Liver (tissue), 3 donors: ENCODE measurements around the gene RP9.

ENCODE experiments used
- EGR1 ChIP-seq, 2 donors: IDR thresholded peaks; 2 replicates each; pipeline ENCODE4 v1.6.1; 2016 to 2018; ENCODE audit warnings: antibody characterized with exemption in 2 of 2, low read depth in 2 of 2
- FOXA1 ChIP-seq: IDR thresholded peaks from 2 replicates; pipeline ENCODE4 v1.6.1; 2016; ENCODE audit warnings: antibody characterized with exemption
- GABPA ChIP-seq, 2 donors: IDR thresholded peaks in 1 of 2; conservative IDR thresholded peaks in 1 of 2; 2 replicates each; pipeline ENCODE4 v1.6.1; 2016; ENCODE audit warnings: antibody characterized with exemption in 2 of 2, mild to moderate bottlenecking in 1 of 2, moderate library complexity in 1 of 2
- JUND ChIP-seq, 2 donors: IDR thresholded peaks; 2 replicates each; pipeline ENCODE4 v1.6.1; 2016; ENCODE audit warnings: antibody characterized with exemption in 2 of 2
- MAX ChIP-seq: IDR thresholded peaks from 2 replicates; pipeline ENCODE4 v1.6.1; 2016; ENCODE audit warnings: antibody characterized with exemption
- RAD21 ChIP-seq, 2 donors: IDR thresholded peaks; 2 replicates each; pipeline ENCODE4 v1.6.1; 2016; ENCODE audit warnings: antibody characterized with exemption in 2 of 2, mild to moderate bottlenecking in 2 of 2
- REST ChIP-seq: IDR thresholded peaks from 2 replicates; pipeline ENCODE4 v1.6.1; 2016; ENCODE audit warnings: antibody characterized with exemption, mild to moderate bottlenecking
- RXRA ChIP-seq, 2 donors: IDR thresholded peaks; 2 replicates each; pipeline ENCODE4 v1.6.1; 2017 to 2018; ENCODE audit warnings: antibody characterized with exemption in 2 of 2, mild to moderate bottlenecking in 1 of 2
- SP1 ChIP-seq: IDR thresholded peaks from 2 replicates; pipeline ENCODE4 v1.6.1; 2018; ENCODE audit warnings: antibody characterized with exemption, mild to moderate bottlenecking
- TAF1 ChIP-seq: conservative IDR thresholded peaks from 2 replicates; pipeline ENCODE4 v1.6.1; 2016; ENCODE audit warnings: antibody characterized with exemption, mild to moderate bottlenecking
- YY1 ChIP-seq: IDR thresholded peaks from 2 replicates; pipeline ENCODE4 v1.6.1; 2016; ENCODE audit warnings: antibody characterized with exemption, mild to moderate bottlenecking
- ZBTB33 ChIP-seq: IDR thresholded peaks from 2 replicates; pipeline ENCODE4 v1.6.1; 2016; ENCODE audit warnings: antibody characterized with exemption
- TF ChIP-seq, protein P1 (sequence below): fragments of 150-350 bp; IDR thresholded peaks from 2 replicates; pipeline ENCODE4 v1.5.1; 2017; ENCODE audit warnings: improper control_type of control experiment, low read depth, low read length; ENCODE audit not compliant: missing input control
- donor health status: healthy.
- donor health status: healthy.

DNA sequence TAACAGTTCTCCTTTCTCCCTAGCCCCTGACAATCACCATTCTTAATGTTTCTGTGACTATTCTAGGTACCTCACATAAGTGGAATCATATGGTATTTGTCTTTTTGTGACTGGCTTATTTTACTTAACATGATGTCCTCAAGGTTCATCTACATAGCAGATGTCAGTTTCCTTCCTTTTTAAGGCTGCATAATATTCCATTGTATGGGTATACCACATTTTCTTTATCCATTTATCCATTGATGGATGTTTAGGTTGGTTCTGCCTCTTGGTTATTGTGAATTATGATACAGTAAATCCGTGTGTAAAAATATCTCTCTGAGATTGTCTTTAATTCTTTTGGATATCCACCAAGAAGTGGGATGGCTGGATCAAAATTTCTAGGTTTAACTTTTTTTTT lies 33.4 kb upstream of the RP9 start:
- TF ChIP-seq, protein P1, sequence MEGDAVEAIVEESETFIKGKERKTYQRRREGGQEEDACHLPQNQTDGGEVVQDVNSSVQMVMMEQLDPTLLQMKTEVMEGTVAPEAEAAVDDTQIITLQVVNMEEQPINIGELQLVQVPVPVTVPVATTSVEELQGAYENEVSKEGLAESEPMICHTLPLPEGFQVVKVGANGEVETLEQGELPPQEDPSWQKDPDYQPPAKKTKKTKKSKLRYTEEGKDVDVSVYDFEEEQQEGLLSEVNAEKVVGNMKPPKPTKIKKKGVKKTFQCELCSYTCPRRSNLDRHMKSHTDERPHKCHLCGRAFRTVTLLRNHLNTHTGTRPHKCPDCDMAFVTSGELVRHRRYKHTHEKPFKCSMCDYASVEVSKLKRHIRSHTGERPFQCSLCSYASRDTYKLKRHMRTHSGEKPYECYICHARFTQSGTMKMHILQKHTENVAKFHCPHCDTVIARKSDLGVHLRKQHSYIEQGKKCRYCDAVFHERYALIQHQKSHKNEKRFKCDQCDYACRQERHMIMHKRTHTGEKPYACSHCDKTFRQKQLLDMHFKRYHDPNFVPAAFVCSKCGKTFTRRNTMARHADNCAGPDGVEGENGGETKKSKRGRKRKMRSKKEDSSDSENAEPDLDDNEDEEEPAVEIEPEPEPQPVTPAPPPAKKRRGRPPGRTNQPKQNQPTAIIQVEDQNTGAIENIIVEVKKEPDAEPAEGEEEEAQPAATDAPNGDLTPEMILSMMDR = no peak
- TF ChIP-seq JUND (IDR thresholded peaks at IDR 0.05) = no peak
- TF ChIP-seq GABPA (IDR thresholded peaks at IDR 0.05 in 1 of 2, conservative IDR thresholded peaks at IDR 0.05 in 1 of 2) = no peak
- no peak for TF ChIP-seq ZBTB33
- no peak for TF ChIP-seq EGR1 (IDR thresholded peaks at IDR 0.05; ENCODE audit: low read depth in 2 of 2)
- TF ChIP-seq REST = no peak
- no peak for TF ChIP-seq YY1
- TF ChIP-seq SP1 = no peak
- no peak for TF ChIP-seq RXRA (IDR thresholded peaks at IDR 0.05)
- no peak for TF ChIP-seq RAD21 (IDR thresholded peaks at IDR 0.05)
- no peak for TF ChIP-seq MAX
- no peak for TF ChIP-seq TAF1
- TF ChIP-seq FOXA1 = no peak
